Caco-2 (cell line): ENCODE data around the gene CDH19. TPM values are rescaled to one million over a fixed set of nuclear protein-coding genes. Genes with fewer than 3 reads are reported as not detected.

ENCODE experiments used
- Bru-seq: library from RNA; stranded (reverse); fragments of 400-500 nt; gene quantifications from one replicate; lab custom pipeline; 2021; lab: Mats Ljungman, UMichigan
- BruChase-seq, 2 experiments: library from RNA; stranded (reverse); fragments of 400-500 nt; gene quantifications; one replicate each; lab custom pipeline; 2021; lab: Mats Ljungman, UMichigan
- BruUV-seq: library from RNA; stranded (reverse); fragments of 400-500 nt; replicated peaks from 2 replicates; lab custom pipeline; 2021; lab: Mats Ljungman, UMichigan
- CTCF ChIA-PET: fragments of 300-600 bp; sonication (Branson Sonifier 250); formaldehyde crosslinking; loops from one replicate; lab custom pipeline; 2022; ENCODE audit warnings: antibody characterized with exemption; lab: Charles Lee
- POLR2A ChIA-PET: fragments of 300-600 bp; sonication (Branson Sonifier 250); formaldehyde crosslinking; loops from one replicate; lab custom pipeline; 2022; ENCODE audit warnings: antibody characterized with exemption; lab: Charles Lee
- DNase-seq, 2 experiments: peaks; one replicate each; pipeline versions ENCODE4 v3.0.0 to v3.0.0-alpha.2; 2020 to 2022
- H3K27me3 ChIP-seq: replicated peaks from 2 replicates; pipeline ENCODE4 v1.6.0; 2011; ENCODE audit warnings: low read length; ENCODE audit not compliant: control insufficient read depth, insufficient read depth
- H3K36me3 ChIP-seq: 2 replicates; pipeline ENCODE4 v1.5.1; 2011; ENCODE audit warnings: low read length; ENCODE audit not compliant: control insufficient read depth, insufficient read depth
- H3K4me1 ChIP-seq: fragments of 250-450 bp; sonication (Bioruptor Pico); 2 replicates; pipeline ENCODE4 v1.5.1; 2020; ENCODE audit warnings: mild to moderate bottlenecking
- H3K4me3 ChIP-seq: 2 replicates; pipeline ENCODE4 v1.5.1; 2011; ENCODE audit warnings: low read depth, mild to moderate bottlenecking, control low read depth, low read length
- H3K9me3 ChIP-seq: fragments of 250-450 bp; sonication (Bioruptor Pico); 2 replicates; pipeline ENCODE4 v1.5.1; 2020; ENCODE audit warnings: mild to moderate bottlenecking, moderate library complexity
- H3K27ac Mint-ChIP-seq: one replicate; pipeline ENCODE4 v1.8.0; 2022; ENCODE audit warnings: mixed read lengths; ENCODE audit not compliant: unreplicated experiment
- H3K27me3 Mint-ChIP-seq: one replicate; pipeline ENCODE4 v1.8.0; 2022; ENCODE audit warnings: mixed read lengths; ENCODE audit not compliant: insufficient read depth, unreplicated experiment
- H3K36me3 Mint-ChIP-seq: one replicate; pipeline ENCODE4 v1.8.0; 2022; ENCODE audit warnings: mild to moderate bottlenecking, mixed read lengths; ENCODE audit not compliant: insufficient read depth, unreplicated experiment
- H3K4me1 Mint-ChIP-seq: one replicate; pipeline ENCODE4 v1.8.0; 2022; ENCODE audit warnings: low read depth, mixed read lengths; ENCODE audit not compliant: unreplicated experiment
- H3K4me3 Mint-ChIP-seq: one replicate; pipeline ENCODE4 v1.8.0; 2022; ENCODE audit warnings: mild to moderate bottlenecking, moderate library complexity, mixed read lengths; ENCODE audit not compliant: unreplicated experiment
- H3K9me3 Mint-ChIP-seq: one replicate; pipeline ENCODE4 v1.8.0; 2022; ENCODE audit warnings: mixed read lengths; ENCODE audit not compliant: unreplicated experiment
- intact Hi-C: fragments of 100-400 bp; cut with micrococcal nuclease; formaldehyde crosslinking; loops from one replicate; pipeline ENCODE4 v1.10.0; 2022; ENCODE audit not compliant: unreplicated experiment
- long read RNA-seq: library from polyadenylated mRNA; stranded (forward); transcript quantifications from one replicate; pipeline ENCODE4 v2.0.0, GENCODE V29; 2022
- total RNA-seq: library from RNA; stranded (reverse); gene quantifications from 2 replicates; pipeline ENCODE4 v1.2.3, GENCODE V29; 2022
- TF ChIP-seq, protein P1 (sequence below), 2 experiments: fragments of 200-600 bp in 1 of 2; IDR thresholded peaks; 1 replicate in 1 of 2; 2 replicates in 1 of 2; pipeline versions ENCODE4 v1.5.1 to v1.8.0; 2011 to 2022; ENCODE audit warnings: antibody characterized with exemption in 1 of 2, control low read depth in 1 of 2, inconsistent platforms in 1 of 2, low read depth in 1 of 2, low read length in 1 of 2, mild to moderate bottlenecking in 1 of 2, moderate library complexity in 1 of 2; ENCODE audit not compliant: insufficient read depth in 1 of 2, severe bottlenecking in 1 of 2, unreplicated experiment in 1 of 2

The CDH19 gene, protein sequence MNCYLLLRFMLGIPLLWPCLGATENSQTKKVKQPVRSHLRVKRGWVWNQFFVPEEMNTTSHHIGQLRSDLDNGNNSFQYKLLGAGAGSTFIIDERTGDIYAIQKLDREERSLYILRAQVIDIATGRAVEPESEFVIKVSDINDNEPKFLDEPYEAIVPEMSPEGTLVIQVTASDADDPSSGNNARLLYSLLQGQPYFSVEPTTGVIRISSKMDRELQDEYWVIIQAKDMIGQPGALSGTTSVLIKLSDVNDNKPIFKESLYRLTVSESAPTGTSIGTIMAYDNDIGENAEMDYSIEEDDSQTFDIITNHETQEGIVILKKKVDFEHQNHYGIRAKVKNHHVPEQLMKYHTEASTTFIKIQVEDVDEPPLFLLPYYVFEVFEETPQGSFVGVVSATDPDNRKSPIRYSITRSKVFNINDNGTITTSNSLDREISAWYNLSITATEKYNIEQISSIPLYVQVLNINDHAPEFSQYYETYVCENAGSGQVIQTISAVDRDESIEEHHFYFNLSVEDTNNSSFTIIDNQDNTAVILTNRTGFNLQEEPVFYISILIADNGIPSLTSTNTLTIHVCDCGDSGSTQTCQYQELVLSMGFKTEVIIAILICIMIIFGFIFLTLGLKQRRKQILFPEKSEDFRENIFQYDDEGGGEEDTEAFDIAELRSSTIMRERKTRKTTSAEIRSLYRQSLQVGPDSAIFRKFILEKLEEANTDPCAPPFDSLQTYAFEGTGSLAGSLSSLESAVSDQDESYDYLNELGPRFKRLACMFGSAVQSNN
- total RNA-seq (not detected in 2 replicates), Bru-seq, nascent RNA (not detected), BruChase-seq, experiment 1, labeled RNA remaining after a 2-hour chase (percentile 1 among the genes with signal in this experiment), BruChase-seq, experiment 2, labeled RNA remaining after a 6-hour chase (not detected)
- long read RNA-seq, result 0 reads

DNA sequence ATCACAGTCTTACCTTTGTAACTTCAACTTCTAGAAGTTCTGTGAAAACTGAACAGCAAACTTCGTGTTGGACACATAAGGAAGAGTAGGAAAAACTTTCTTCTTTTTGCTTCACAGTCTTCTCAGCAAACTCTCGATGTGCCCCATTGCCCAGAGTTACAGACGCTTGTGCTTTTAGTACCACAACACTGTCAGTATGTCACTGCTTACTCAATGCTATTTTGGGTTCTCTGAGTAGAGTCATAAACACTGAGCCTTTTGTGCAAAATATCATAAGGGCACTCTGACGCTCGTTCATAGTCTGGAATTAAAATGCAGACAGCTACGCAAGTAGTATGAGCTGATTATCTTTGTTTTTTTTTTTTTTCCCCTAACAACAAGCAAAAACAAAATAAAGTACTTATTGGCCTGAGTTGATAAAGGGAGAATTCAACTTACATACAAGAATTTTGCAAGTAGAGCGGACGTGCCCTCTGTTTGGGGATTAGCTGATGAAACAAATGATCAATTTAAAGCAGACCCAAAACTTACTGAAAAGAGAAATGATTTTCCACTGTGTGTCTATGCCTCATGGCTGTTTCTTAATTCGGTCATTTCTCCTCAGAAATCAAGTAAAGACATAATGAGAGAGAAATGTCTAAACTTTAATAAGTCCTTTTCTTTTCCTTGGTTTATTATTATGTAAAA lies at the start of gene CDH19:
Gene CDH19 (minus strand): TSS at position 150 of the 687 bp plus-strand sequence. CDS start 31,886 bp downstream, outside the sequence.
- H3K4me3 Mint-ChIP-seq, result no peak within 1 kb of the TSS
- no peak within 1 kb of the TSS for H3K27ac Mint-ChIP-seq
- no TSS peak for BruUV-seq
- ChIA-PET CTCF (no interaction called here), POLR2A (no interaction called here)
- Histone ChIP-seq H3K4me3 (no peak within 1 kb of the TSS), H3K4me1 (no peaks in the 10 kb centered on the region), H3K36me3 (no peaks in the 10 kb centered on the region), H3K9me3 (no peaks in the 10 kb centered on the region), H3K27me3 (no peaks in the 10 kb centered on the region)
- TF ChIP-seq, protein P1, sequence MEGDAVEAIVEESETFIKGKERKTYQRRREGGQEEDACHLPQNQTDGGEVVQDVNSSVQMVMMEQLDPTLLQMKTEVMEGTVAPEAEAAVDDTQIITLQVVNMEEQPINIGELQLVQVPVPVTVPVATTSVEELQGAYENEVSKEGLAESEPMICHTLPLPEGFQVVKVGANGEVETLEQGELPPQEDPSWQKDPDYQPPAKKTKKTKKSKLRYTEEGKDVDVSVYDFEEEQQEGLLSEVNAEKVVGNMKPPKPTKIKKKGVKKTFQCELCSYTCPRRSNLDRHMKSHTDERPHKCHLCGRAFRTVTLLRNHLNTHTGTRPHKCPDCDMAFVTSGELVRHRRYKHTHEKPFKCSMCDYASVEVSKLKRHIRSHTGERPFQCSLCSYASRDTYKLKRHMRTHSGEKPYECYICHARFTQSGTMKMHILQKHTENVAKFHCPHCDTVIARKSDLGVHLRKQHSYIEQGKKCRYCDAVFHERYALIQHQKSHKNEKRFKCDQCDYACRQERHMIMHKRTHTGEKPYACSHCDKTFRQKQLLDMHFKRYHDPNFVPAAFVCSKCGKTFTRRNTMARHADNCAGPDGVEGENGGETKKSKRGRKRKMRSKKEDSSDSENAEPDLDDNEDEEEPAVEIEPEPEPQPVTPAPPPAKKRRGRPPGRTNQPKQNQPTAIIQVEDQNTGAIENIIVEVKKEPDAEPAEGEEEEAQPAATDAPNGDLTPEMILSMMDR (IDR thresholded peaks at IDR 0.05; ENCODE audit: insufficient read depth in 1 of 2, low read depth in 1 of 2, low read length in 1 of 2, severe bottlenecking in 1 of 2, unreplicated experiment in 1 of 2), result no peak
- H3K9me3 Mint-ChIP-seq, result no peaks in the 10 kb centered on the region
- no peak for DNase-seq
- H3K4me1 Mint-ChIP-seq, result no peaks in the 10 kb centered on the region
- intact Hi-C loops, result no loop called here
- H3K27me3 Mint-ChIP-seq, result no peaks in the 10 kb centered on the region
- no peaks in the 10 kb centered on the region for H3K36me3 Mint-ChIP-seq

DNA sequence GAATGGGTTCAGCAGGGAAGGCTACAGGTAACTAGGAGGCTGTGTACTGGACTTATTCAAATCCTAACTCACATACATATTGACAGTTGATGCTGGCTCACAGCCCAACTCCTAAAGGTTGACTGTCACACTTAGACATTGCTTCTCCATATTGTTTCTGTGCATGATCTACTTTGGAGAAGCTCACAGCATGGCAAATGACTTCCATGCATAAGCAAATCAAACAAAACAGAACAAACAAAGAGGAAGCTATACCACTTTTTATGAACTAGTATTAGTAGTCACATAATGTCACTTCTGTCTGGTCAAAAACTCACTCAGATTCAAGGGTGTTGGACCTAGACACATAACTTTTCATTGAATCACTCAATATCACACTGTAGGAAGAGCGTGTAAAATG lies 43.8 kb upstream of the CDH19 start:
- Mint-ChIP-seq H3K9me3 (no peaks in the 10 kb centered on the region), H3K4me3 (no peak overlapping the region), H3K27ac (no peak overlapping the region), H3K4me1 (no peaks in the 10 kb centered on the region), H3K27me3 (peaks cover 2% of the 10 kb centered on the region), H3K36me3 (no peaks in the 10 kb centered on the region)
- ChIA-PET POLR2A (no interaction called here), CTCF (no interaction called here)
- no peaks in the 10 kb centered on the region for H3K36me3 ChIP-seq
- H3K4me1 ChIP-seq, result no peaks in the 10 kb centered on the region
- no peak overlapping the region for H3K4me3 ChIP-seq
- no peaks in the 10 kb centered on the region for H3K9me3 ChIP-seq
- intact Hi-C loops, result no loop called here
- no TSS peak for BruUV-seq
- H3K27me3 ChIP-seq, result no peaks in the 10 kb centered on the region
- DNase-seq, result no peak
- TF ChIP-seq, protein P1 (IDR thresholded peaks at IDR 0.05; ENCODE audit: insufficient read depth in 1 of 2, low read depth in 1 of 2, low read length in 1 of 2, severe bottlenecking in 1 of 2, unreplicated experiment in 1 of 2), result no peak

DNA sequence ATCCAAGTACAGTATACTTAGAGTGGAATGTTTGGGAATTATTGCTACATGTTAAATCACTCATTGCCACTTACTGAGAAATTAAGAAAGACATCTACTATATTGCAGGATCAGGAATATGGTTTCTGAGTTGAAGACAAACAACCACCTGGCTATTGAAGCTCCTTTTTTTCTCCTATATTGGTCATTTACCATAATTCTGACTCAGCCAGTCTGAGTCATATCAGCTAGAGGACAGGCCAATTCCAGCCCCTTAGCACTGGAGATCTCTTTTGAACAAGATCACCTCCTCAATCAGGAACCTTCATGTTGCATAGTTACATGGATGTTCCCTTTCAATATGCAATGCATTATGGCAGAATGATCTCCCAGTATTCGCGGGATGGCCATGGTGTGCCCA lies 42.7 kb upstream of the CDH19 start:
- H3K4me3 Mint-ChIP-seq, result no peak overlapping the region
- ChIA-PET POLR2A (no interaction called here), CTCF (no interaction called here)
- Histone ChIP-seq H3K36me3 (no peaks in the 10 kb centered on the region), H3K4me1 (no peaks in the 10 kb centered on the region), H3K9me3 (no peaks in the 10 kb centered on the region), H3K27me3 (no peaks in the 10 kb centered on the region), H3K4me3 (no peak overlapping the region)
- intact Hi-C loops, result no loop called here
- H3K27ac Mint-ChIP-seq, result no peak overlapping the region
- BruUV-seq, result no TSS peak
- no peaks in the 10 kb centered on the region for H3K9me3 Mint-ChIP-seq
- peaks cover 2% of the 10 kb centered on the region for H3K27me3 Mint-ChIP-seq
- no peak for DNase-seq
- no peaks in the 10 kb centered on the region for H3K36me3 Mint-ChIP-seq
- TF ChIP-seq, protein P1 (IDR thresholded peaks at IDR 0.05; ENCODE audit: insufficient read depth in 1 of 2, low read depth in 1 of 2, low read length in 1 of 2, severe bottlenecking in 1 of 2, unreplicated experiment in 1 of 2), result no peak
- no peaks in the 10 kb centered on the region for H3K4me1 Mint-ChIP-seq
